Stomach smooth muscle (tissue), 2 donors: ENCODE data around the gene ALKBH8.

ENCODE experiments used
- H3K27ac ChIP-seq: one replicate; pipeline ENCODE4 v1.7.0; 2013; ENCODE audit warnings: mild to moderate bottlenecking, low read length, inconsistent platforms
- H3K27me3 ChIP-seq, 2 donors: one replicate each; pipeline ENCODE4 v1.7.0; 2013; ENCODE audit warnings: low read length in 2 of 2; ENCODE audit not compliant: insufficient read depth in 2 of 2, control insufficient read depth in 1 of 2
- H3K36me3 ChIP-seq, 2 donors: one replicate each; pipeline ENCODE4 v1.7.0; 2013; ENCODE audit warnings: low read length in 2 of 2; ENCODE audit not compliant: control insufficient read depth in 2 of 2, insufficient read depth in 2 of 2
- H3K4me1 ChIP-seq: one replicate; pipeline ENCODE4 v1.7.0; 2013; ENCODE audit warnings: low read length; ENCODE audit not compliant: control insufficient read depth, insufficient read depth
- H3K4me3 ChIP-seq, 2 donors: one replicate each; pipeline ENCODE4 v1.7.0; 2013; ENCODE audit warnings: low read length in 2 of 2
- H3K9ac ChIP-seq, 2 donors: one replicate each; pipeline ENCODE4 v1.7.0; 2013; ENCODE audit warnings: low read length in 2 of 2, mild to moderate bottlenecking in 1 of 2
- H3K9me3 ChIP-seq, 2 donors: one replicate each; pipeline ENCODE4 v1.7.0; 2013; ENCODE audit warnings: low read length in 2 of 2; ENCODE audit not compliant: control insufficient read depth in 2 of 2
- donor health status: healthy.
- donor health status: Pancreatic carcinoma.

The ALKBH8 gene, protein sequence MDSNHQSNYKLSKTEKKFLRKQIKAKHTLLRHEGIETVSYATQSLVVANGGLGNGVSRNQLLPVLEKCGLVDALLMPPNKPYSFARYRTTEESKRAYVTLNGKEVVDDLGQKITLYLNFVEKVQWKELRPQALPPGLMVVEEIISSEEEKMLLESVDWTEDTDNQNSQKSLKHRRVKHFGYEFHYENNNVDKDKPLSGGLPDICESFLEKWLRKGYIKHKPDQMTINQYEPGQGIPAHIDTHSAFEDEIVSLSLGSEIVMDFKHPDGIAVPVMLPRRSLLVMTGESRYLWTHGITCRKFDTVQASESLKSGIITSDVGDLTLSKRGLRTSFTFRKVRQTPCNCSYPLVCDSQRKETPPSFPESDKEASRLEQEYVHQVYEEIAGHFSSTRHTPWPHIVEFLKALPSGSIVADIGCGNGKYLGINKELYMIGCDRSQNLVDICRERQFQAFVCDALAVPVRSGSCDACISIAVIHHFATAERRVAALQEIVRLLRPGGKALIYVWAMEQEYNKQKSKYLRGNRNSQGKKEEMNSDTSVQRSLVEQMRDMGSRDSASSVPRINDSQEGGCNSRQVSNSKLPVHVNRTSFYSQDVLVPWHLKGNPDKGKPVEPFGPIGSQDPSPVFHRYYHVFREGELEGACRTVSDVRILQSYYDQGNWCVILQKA

DNA sequence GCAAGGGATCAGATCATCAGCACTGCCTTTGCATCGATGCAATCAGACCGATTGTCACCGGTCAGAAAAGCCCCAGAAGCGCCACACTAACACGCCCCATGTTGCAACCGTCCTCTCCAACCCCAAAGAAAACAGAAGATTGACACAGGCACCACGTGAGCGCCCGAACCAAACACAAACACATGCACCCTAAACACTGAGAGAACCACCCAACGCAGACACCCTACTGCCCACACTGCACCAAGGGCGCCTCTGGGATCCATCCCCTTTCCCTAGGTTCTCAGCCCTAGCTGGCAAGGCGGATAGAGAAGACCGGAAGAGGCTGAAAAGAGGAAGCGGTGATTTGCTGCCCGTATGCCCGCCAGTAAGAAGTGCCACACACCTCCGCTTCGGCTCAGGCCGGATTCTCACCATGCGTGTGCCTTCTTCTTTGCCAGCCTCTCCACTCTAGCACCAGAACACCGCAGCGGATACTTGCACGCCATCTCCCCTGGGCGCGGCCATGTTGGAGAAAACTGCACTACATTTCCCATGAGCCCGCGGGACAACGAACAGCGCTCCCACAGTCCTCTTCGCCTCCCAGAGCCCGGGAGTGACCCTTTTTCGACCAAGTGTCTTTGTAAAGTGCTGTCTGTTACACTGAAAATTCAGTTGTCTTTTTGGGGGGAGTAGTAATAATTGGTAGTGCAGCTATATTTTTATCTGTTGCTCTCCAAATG, at the start of gene ALKBH8:
TSS of gene ALKBH8 (minus strand) at position 517 of the 719 bp plus-strand sequence. CDS start 4,842 bp downstream, outside the sequence.
- H3K4me1 ChIP-seq = peaks cover 14% of the 10 kb centered on the region
- peak within 1 kb of the TSS; percentile 76 to 89 for H3K9ac ChIP-seq
- H3K4me3 ChIP-seq = peak within 1 kb of the TSS; percentile 99 to 100
- no peaks in the 10 kb centered on the region for H3K36me3 ChIP-seq
- H3K27ac ChIP-seq = peak within 1 kb of the TSS; percentile 67
- no peaks in the 10 kb centered on the region for H3K27me3 ChIP-seq
- H3K9me3 ChIP-seq = no peaks in the 10 kb centered on the region

DNA sequence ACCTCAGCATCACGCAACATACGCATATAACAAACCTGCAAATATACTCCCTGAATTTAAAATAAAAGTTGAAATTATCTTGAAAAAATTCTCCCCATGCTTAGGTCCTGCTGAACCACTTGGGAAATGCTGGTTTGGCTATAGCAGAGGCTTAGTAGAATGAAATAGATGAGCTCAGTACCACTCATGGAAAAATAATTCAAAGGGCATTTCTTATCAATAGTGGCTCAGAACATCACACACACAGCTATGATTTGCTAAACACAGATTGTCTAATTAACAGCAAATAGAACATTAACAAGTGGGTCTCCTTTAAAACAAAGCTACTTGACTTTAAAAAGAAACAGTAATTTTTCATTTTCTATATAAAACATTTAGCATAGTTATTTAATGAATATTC, 46.9 kb upstream of the ALKBH8 start:
- peaks cover 3 to 4% of the 10 kb centered on the region in 2 donors for H3K27me3 ChIP-seq
- no peaks in the 10 kb centered on the region for H3K4me1 ChIP-seq
- no peaks in the 10 kb centered on the region for H3K36me3 ChIP-seq
- no peak overlapping the region for H3K9ac ChIP-seq
- no peak overlapping the region for H3K4me3 ChIP-seq
- H3K9me3 ChIP-seq = no peaks in the 10 kb centered on the region
- no peak overlapping the region for H3K27ac ChIP-seq

DNA sequence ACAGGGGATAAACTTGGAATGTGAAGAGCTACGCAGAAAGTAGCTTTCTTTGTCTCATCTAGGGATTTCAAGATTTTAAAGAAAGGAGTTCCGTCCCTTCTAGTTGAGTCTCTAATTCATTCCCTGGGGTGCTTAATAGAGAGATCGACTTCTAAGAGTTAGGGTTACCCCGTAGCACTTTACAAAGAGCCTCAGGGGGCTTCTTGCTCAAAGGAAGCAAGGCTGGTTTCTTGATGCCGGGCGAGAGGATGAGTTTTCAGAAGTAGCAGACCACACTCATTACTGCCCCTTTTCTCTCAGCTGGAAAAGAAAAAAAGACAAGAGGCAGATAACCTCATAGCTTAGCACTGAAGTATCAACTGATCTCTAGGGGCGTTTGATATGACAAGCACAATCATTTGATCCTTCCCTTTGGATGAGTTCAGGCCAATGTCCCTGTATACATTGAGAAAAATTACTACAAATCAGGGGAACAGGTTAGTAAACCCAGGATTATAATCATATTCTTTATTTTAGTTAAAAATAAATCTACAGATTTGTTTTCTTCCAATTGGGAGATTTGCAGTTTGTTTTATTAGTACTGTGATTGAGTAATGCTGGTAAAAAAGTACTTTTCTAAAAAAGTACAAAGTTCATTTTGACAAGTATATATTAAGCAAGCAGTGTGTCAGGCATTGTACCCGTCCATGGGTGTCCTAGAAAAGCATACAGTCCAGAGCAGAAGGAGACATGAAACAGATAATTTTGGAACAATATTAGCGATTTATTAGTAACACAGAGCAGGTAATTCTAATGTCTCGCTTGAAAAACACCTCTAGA, 44.1 kb upstream of the ALKBH8 start:
- Histone ChIP-seq H3K9ac (no peak overlapping the region), H3K36me3 (no peaks in the 10 kb centered on the region), H3K27me3 (peaks cover 4 to 9% of the 10 kb centered on the region in 2 donors), H3K9me3 (no peaks in the 10 kb centered on the region), H3K4me3 (no peak overlapping the region), H3K27ac (no peak overlapping the region), H3K4me1 (no peaks in the 10 kb centered on the region)

DNA sequence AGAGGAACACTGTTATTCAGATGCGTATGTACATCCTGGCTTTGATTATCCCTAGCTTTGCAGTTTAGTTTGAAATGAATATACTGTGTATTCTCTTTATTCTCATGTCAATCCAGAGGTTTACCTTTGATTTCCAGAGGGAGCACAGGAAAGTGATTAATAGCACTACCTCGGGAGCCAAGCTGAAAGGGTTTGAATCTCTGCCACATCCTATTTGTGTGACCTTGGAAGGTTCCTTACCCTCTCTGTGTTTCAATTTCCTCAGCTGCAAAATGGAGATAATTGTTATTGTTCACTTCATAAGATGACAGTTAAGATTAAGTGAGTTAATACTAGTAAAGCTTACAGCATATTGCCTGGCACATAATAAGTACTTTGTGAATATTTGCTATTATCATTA, 43.3 kb upstream of the ALKBH8 start:
- no peaks in the 10 kb centered on the region for H3K4me1 ChIP-seq
- no peaks in the 10 kb centered on the region for H3K9me3 ChIP-seq
- no peaks in the 10 kb centered on the region for H3K36me3 ChIP-seq
- H3K27ac ChIP-seq = no peak overlapping the region
- peaks cover 9 to 13% of the 10 kb centered on the region in 2 donors for H3K27me3 ChIP-seq
- H3K4me3 ChIP-seq = no peak overlapping the region
- no peak overlapping the region for H3K9ac ChIP-seq

DNA sequence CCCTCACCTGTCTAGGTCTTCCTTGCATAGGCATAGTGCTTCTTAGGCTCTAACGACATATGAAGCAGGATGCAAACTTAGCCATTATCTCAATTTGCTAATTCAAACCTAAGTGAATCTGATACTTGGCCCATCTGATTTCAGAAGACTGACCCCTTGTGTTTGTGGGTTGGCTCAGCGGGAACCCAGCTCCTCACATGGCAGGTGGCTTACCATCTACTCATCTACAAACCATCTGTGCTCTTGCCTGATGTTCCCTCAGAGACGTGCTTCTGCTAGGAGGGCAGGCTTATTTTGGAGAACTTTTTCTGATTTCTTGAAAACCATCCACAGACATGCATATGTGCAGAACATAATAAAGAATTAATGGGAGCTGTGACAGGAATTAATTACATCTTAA, 40.6 kb upstream of the ALKBH8 start:
- Histone ChIP-seq H3K9ac (no peak overlapping the region), H3K27me3 (peaks cover 15 to 16% of the 10 kb centered on the region in 2 donors)

DNA sequence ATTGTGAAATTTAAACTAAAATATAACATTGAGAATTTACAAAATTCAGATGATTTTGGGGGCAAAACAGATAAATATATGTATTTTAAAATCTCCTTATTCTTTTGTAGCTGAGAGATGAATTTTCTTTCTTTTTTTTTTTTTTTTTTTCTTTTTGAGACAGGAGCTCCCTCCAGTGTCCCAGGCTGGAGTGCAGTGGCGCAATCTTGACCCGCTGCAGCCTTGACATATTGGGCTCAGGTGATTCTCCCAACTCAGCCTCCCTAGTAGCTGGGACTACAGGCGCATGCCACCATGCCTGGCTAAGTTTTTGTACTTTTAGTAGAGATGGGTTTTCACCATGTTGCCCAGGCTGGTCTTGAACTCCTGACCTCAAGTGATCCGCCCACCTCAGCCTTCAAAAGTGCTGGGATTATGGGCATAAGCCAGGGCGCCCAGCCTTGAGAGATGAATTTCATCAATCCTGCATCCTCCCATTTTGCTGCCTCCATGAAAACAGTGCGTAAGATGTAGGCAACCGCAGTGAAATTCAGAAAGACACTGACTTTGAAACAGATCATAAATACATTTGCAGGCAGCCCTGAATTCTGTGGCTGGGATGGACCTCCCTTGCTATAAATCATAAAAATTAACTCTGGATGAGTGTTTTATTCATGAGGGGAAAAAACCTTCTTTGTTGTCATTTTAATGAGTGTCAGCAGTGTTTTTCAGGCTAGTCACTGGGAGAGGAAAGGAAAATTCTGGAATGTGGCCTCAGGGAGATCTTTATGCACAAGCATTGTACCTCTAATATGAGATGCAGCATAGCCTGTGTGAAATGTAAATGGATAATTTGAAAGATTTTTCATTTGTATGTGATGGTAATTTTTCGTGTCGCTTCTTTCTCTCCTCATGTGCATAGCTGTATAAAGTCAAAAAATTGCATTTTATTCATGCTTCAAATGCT, 39.8 kb upstream of the ALKBH8 start:
- Histone ChIP-seq H3K4me1 (no peaks in the 10 kb centered on the region), H3K4me3 (no peak overlapping the region), H3K9ac (no peak overlapping the region), H3K9me3 (no peaks in the 10 kb centered on the region), H3K27ac (no peak overlapping the region), H3K36me3 (no peaks in the 10 kb centered on the region), H3K27me3 (peaks cover 15 to 16% of the 10 kb centered on the region in 2 donors)

More for the DNA sequence above, 40.6 kb upstream of the ALKBH8 start:
- Histone ChIP-seq H3K36me3 (no peaks in the 10 kb centered on the region), H3K9me3 (no peaks in the 10 kb centered on the region), H3K27ac (no peak overlapping the region), H3K4me1 (no peaks in the 10 kb centered on the region), H3K4me3 (no peak overlapping the region)

DNA sequence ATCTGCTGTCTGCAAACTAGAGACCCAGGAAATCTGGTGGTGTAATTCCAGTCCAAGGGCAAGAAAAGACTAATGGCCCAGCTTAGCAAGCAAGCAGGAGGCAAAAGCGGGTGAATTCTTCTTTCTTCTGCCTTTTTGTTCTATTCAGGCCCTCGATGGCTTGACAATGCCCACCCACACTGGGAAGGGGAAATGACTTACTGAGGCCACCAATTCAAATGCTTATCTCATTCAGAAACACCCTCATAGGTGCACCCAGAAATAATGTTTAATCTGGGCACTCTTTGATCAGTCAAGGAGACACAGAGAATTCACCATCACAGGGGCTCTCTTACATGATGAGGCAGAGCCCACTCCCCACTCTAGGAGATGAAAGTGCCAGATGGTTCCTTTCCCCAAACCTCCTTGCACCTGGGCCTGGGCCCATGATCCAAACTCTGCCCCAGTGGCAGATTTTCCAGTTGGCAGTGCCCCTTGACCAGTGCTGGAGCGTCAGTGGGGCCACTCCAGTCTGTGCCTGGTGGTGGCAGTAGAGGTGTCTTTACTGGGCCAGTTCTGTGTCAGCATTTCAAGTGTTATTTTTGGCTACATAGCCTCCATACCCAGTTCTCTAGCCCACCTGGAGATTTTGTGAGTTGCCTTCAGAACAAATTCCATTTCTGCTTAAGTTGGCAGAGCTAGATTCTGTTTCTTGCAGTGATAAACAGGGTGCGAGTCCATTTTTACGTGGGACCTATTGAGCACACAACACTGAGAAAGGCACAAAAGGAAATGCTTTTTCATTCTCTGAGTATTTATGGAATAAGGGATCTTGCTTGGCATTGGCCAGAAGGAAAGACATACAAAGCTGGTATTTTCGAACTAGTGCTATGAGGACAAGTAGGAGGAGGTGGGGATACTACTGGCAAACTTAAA, 32.9 kb upstream of the ALKBH8 start:
- Histone ChIP-seq H3K4me1 (no peaks in the 10 kb centered on the region), H3K27ac (no peak overlapping the region), H3K27me3 (peaks cover 7 to 13% of the 10 kb centered on the region in 2 donors), H3K9ac (no peak overlapping the region), H3K9me3 (no peaks in the 10 kb centered on the region), H3K4me3 (no peak overlapping the region), H3K36me3 (no peaks in the 10 kb centered on the region)

DNA sequence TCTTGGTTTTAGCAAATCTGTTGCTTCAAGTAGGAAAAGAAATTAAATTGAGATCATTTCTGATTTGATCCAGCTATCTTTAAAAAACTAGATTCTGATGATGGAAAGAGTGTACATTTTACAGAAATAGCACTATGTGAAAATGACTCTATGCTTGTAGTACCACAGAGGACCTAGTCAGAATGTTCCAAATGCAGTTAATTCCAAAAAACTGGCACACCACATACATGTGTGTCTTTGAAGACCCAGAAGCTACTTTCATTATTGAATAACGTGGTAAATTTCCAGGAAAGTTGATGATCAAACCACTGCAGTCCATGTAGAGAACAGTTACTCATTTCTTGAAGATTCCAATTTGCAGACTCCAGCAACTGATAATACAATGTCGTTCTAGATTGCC, 29.2 kb upstream of the ALKBH8 start:
- Histone ChIP-seq H3K4me1 (peaks cover 17% of the 10 kb centered on the region), H3K36me3 (no peaks in the 10 kb centered on the region), H3K27ac (no peak overlapping the region), H3K4me3 (no peak overlapping the region), H3K9ac (no peak overlapping the region), H3K9me3 (no peaks in the 10 kb centered on the region), H3K27me3 (peaks cover 29 to 33% of the 10 kb centered on the region in 2 donors)

DNA sequence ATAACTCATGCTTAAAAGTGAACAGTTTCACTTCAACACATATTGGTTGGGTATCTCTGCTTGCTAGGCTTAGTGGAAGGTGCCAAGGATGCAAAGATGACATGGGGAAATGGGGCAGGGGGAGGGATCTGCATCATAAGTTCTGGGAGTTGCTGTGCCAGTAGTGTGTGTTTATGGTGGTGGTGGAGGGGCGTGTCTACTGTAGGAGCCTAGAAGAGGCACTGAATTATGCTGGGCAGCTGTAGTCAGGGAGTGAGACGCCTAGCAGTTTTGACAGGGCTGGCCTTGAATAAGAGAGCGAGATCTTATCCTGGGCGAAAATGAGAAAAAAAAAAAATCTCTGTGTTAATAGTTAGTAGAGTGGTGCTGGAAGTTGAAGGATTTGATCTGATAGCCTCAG, 28.4 kb upstream of the ALKBH8 start:
- Histone ChIP-seq H3K27ac (no peak overlapping the region), H3K9ac (no peak overlapping the region), H3K27me3 (peaks cover 31 to 33% of the 10 kb centered on the region in 2 donors), H3K9me3 (no peaks in the 10 kb centered on the region), H3K4me3 (no peak overlapping the region), H3K4me1 (peaks cover 17% of the 10 kb centered on the region), H3K36me3 (no peaks in the 10 kb centered on the region)
